Right renal pelvis (tissue), 4 donors: ENCODE measurements around the gene TMEM236. TPM values are rescaled to one million over a fixed set of nuclear protein-coding genes. Genes with fewer than 3 reads are reported as not detected.

ENCODE experiments used
- DNase-seq, 4 donors: peaks; one replicate each; pipeline ENCODE4 v3.0.0-alpha.2; 2013; ENCODE audit warnings: low read depth in 4 of 4, low spot score in 3 of 4, missing footprints in 1 of 4
- polyA plus RNA-seq, 4 donors: library from polyadenylated mRNA; unstranded; fragments of 120-200 nt; gene quantifications; one replicate each; pipeline ENCODE4 v1.2.1, GENCODE V29; 2013; ENCODE audit not compliant: insufficient read length in 4 of 4

Gene TMEM236
- polyA plus RNA-seq, 4 donors: 0.14 to 0.31 (median 0.28) TPM

- DNase-seq: peak in 1 of 4 donors; percentile 27
These were observed 14.7 kb upstream of the TMEM236 start for GRCh38 chr10:17737027-17737965.

GRCh38 chr10:17740668-17741067, 11.3 kb upstream of the TMEM236 start:
- DNase-seq: no peak

GRCh38 chr10:17742918-17743317, 9.1 kb upstream of the TMEM236 start:
- peak in 2 of 4 donors; percentile 5 to 8 for DNase-seq

- DNase-seq: no peak
These were observed 8.6 kb upstream of the TMEM236 start for GRCh38 chr10:17743437-17743836.

GRCh38 chr10:17744341-17744861, 7.6 kb upstream of the TMEM236 start:
- DNase-seq: no peak

DNA sequence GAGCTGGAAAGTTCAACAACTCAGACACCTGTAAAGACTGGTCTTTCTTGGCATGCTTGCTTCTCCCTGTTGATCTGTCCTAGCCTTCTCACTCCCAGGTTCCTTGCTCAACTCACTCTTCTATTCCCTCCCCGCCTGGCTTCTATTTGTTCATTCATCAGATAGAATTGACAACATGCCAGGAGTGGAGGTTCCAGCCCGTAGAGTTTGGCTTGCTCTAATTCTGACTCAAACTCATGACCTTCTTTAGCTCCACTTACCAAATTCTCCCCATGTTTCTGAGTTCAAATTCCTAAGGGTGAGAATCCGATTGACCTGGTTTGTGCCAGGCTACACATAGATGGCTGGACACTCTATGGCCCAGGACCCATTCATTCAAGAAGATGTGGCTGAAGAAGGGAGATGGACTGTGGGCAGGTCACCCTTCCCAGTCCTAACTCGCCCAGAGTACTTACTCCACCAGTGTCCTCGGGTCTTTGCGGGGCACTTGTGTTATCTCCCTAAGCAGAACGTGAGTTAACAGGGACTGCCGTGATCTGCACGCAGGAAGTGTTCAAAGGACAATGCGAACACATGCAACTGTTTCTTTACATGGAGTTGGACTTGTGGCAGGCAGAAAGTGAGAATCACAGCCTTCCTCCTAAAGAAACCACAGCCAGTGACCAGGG, 4.0 kb upstream of the TMEM236 start:
- DNase-seq: no peak

- DNase-seq: no peak
These were observed 2.1 kb upstream of the TMEM236 start for GRCh38 chr10:17749890-17750289.

- no peak for DNase-seq
These were observed 4.7 kb downstream of the TMEM236 start for GRCh38 chr10:17756557-17757217.

DNA sequence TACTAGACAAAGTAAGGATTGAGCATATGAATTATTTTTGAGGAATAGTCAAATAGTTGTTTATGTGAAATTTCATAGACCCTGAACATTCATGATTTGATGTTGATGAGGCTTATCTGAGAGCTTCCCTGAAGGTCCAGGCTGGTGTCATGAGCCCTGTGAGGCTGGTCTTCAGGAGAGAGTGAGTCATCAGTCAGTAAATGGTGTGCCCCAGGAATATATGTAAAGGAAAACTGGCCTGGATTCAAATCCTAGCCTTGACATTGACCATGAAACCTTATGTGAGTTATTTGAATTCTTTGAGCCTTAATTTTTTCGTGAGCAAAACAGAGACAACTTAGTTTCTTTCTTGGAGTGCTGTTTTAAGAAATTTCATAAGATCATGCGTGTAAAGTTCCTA, 6.2 kb downstream of the TMEM236 start:
- no peak for DNase-seq

DNA sequence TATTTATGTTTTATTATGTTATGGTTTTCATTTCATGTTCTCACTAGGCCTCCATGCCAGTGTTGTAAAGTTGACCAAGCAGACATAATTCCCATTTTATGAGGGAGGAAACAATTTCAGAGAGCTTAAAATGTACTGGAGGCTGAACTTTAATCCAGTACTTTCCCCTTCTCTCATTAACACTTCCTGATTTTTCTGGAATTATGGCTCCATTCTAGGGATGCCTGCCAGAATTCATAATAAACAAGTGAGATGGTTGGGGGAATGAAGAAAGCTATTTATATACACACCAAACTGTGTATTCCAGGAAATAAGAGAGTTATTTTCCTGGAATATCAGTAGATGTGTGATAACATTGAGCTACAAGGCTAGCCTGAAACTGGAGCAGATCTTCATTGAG, 6.9 kb downstream of the TMEM236 start:
- no peak for DNase-seq

GRCh38 chr10:17764142-17764541, 12.1 kb downstream of the TMEM236 start:
- no peak for DNase-seq

GRCh38 chr10:17765602-17766001, 13.6 kb downstream of the TMEM236 start:
- DNase-seq: no peak

DNA sequence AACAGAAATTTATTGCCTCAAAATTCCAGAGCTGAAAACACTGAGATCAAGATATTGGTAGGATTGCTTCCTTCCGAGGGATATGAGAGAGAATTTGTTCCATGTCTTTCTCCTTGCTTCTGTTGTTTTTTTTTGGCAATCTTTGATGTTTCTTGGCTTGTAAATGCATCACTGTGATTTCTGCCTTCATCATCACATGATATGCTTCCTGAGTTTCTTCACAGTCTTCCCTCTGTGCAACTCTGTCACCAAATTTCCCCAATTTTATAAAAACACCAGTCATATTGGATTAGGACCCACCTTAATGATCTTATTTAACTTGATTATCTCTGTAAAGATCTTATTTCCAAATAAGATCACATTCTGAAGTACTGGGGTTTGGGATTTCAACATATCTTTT, 14.7 kb downstream of the TMEM236 start:
- no peak for DNase-seq

GRCh38 chr10:17768496-17768895, 16.5 kb downstream of the TMEM236 start:
- no peak for DNase-seq

DNA sequence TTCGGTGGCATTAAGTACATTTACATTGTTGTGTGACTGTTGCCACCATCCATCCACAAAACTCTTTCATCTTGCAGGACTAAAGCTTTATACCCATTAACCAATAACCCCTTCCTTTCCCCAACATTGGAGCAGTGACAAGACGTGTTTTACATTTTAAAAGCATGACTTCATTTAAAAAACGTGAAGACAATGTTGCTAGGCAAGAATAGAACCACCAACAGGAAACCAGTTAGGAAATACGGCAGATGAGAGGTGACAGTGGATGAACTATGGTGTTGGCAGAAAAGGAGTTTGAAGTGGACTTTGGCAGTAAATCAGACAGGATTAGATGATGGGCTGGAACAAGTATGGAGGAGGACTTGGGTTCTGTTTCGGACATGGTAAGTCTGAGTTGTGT, 17.0 kb downstream of the TMEM236 start:
- DNase-seq: no peak

DNA sequence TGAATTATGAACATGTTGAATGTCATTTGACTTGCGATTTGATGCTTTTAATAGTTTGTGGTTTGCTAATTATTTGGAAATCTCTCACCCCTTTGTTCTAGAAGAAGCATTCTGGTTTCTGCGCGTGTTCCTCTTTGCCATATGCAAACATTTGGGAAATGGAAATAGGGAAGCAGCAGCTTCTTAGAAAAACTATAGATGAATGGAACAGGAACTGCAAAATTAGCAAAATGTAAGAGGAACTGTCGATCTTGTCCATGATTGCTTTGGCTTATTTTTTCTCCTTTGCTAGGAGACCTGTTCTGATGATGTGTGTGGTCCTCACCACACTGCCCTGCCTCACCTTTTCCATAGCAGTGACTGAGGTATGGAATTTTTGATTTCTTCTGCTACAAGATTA, 19.0 kb downstream of the TMEM236 start:
- DNase-seq: no peak

DNA sequence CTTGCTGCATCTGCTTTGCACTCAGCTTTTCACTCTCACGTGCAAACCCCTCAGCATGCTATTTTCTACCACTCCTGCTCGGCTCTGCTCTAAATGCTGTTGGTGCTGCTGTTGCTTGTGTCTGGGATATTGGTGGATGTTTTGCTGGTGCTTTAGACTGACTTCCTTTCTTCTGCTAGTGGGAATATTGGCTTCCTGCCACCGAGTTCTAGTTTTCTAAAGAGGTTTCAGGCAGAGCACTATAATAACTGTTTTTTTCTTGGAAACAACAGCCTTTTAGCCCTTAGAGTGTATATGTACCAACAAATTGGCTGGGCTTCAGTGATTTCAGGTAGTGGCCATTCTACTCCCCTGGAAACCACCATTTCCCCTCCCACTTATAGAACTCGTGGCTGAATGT, 27.8 kb downstream of the TMEM236 start:
- DNase-seq: no peak

DNA sequence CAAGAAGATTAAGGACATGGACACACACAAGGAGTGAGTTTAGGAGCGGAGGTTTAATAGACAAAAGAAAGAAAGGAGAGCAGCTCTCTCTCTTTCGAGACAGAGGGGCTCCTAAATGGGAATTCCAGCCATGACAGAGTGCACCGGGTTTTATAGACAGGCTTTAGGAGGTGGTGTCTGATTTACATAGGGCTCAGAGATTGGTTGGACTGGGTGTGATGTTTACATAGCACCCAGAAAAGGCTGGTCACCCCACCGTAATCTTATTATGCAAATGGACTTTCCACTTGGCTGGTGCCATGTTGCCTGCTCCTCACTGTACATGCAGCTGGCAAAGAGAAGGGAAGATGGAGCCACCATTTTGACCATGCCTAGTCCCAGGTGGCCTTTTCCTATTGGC, 28.7 kb downstream of the TMEM236 start:
- DNase-seq: no peak

GRCh38 chr10:17781856-17782255, 29.9 kb downstream of the TMEM236 start:
- DNase-seq: no peak

DNA sequence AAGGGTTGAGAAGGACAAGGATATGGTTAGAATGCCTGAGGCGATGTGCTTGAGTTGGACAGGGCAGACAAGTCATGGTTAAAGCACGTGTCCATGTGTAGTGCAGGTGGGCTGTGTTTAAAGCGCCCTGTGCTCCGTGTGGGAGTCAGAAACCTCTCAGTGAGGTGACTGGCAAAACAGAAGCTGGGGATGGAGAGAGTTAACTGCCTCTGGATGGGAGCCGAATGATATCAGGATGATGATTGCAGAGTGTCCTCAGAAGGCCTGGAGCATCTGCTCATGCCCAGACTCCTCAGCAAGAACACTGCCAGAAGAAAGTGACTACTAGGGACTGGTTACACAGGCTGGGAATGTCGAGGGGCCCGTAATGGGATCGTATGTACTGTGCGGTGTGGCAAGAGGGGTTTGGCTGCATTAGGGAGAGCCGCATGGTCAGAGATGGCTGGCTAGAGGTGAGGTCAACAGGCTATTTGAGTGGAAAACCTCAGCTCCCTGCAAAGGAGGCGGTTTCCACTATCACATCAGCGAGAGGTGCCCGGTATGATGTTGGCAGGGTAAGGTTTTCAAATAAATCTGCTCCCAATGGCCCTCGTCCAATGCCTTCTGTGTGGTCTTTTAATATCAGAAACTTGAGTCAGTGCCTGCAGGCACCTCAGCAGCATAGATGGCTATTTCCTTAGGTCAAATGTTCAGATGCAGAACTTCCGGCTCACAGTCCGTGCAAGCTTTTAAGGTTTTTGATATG, 31.1 kb downstream of the TMEM236 start:
- DNase-seq: peak in 1 of 4 donors; percentile 10
